Kidney (tissue), 14 donors: ENCODE data around the gene CAMTA1. TPM values are rescaled to one million over a fixed set of nuclear protein-coding genes. Genes with fewer than 3 reads are reported as not detected.

Source experiments
- DNase-seq, 5 donors: peaks; one replicate each; pipeline ENCODE4 v3.0.0-alpha.2; 2013 to 2020
- FAIRE-seq: peaks from 2 replicates; lab custom pipeline; 2012; peaks lifted over from hg19 to GRCh38; lab: Jason Lieb, UNC
- H3K27ac ChIP-seq, 2 donors: one replicate each; pipeline ENCODE4 v1.7.0; 2013; ENCODE audit warnings: low read depth in 2 of 2, low read length in 2 of 2, inconsistent platforms in 1 of 2
- H3K27me3 ChIP-seq: one replicate; pipeline ENCODE4 v1.7.1; 2013; ENCODE audit warnings: low read length, inconsistent platforms; ENCODE audit not compliant: control insufficient read depth, insufficient read depth
- H3K36me3 ChIP-seq, 3 donors: one replicate each; pipeline versions ENCODE4 v1.7.0 to v1.7.1; 2013; ENCODE audit warnings: low read length in 3 of 3, control low read depth in 1 of 3, inconsistent platforms in 1 of 3; ENCODE audit not compliant: insufficient read depth in 3 of 3, control insufficient read depth in 2 of 3
- H3K4me1 ChIP-seq, 3 donors: one replicate each; pipeline versions ENCODE4 v1.7.0 to v1.7.1; 2013; ENCODE audit warnings: low read length in 3 of 3, inconsistent platforms in 1 of 3, low read depth in 1 of 3; ENCODE audit not compliant: control insufficient read depth in 2 of 3, insufficient read depth in 2 of 3
- H3K4me3 ChIP-seq, 3 donors: one replicate each; pipeline versions ENCODE4 v1.7.0 to v1.8.1; 2013; ENCODE audit warnings: low read length in 3 of 3, control low read depth in 1 of 3, inconsistent platforms in 1 of 3
- H3K9ac ChIP-seq, 3 donors: one replicate each; pipeline versions ENCODE4 v1.7.0 to v1.7.1; 2013; ENCODE audit warnings: low read length in 3 of 3, control low read depth in 1 of 3, inconsistent platforms in 1 of 3
- H3K9me3 ChIP-seq, 3 donors: one replicate each; pipeline versions ENCODE4 v1.7.0 to v1.7.1; 2013; ENCODE audit warnings: low read length in 3 of 3, control low read depth in 1 of 3, inconsistent platforms in 1 of 3; ENCODE audit not compliant: control insufficient read depth in 2 of 3, insufficient read depth in 1 of 3
- CTCF ChIP-seq: IDR thresholded peaks from 3 replicates; pipeline ENCODE4 v1.5.1; 2012; ENCODE audit warnings: mild to moderate bottlenecking, moderate library complexity, borderline replicate concordance; ENCODE audit not compliant: insufficient read depth; ENCODE audit errors: extremely low read depth
- intact Hi-C: fragments of 100-400 bp; cut with DNase I; formaldehyde crosslinking; loops from one replicate; pipeline ENCODE4 v1.11.1; 2022
- polyA plus RNA-seq: library from polyadenylated mRNA; stranded (reverse); fragments of 350-450 nt; fragmentation: Illumina TruSeq; extraction: RNeasy Lipid Tissue Mini Kit (QIAGEN cat#74804); gene quantifications from one replicate; pipeline ENCODE4 v1.2.3, GENCODE V29; 2014; ENCODE audit warnings: low read depth, low replicate concordance; ENCODE audit not compliant: insufficient read depth
- total RNA-seq: library from RNA; stranded (reverse); fragmentation: NEBNext Ultra II Directional; extraction: Animal tissue kit (Norgen Biotek cat#: 25700); gene quantifications from one replicate; pipeline ENCODE4 v1.2.1, GENCODE V29; 2021
- donor health status: control.
- donor health status: control.
- donor health status: control.
- donor health status: control.
- donor health status: control.
- donor health status: DM: yes; HTN: yes; CAD: no.
- donor health status: Normal renal cell carcinoma (clear cell type).

The CAMTA1 gene
- total and polyA plus RNA-seq, 2 donors from 2014 or later: 79.0 to 170 TPM

DNA sequence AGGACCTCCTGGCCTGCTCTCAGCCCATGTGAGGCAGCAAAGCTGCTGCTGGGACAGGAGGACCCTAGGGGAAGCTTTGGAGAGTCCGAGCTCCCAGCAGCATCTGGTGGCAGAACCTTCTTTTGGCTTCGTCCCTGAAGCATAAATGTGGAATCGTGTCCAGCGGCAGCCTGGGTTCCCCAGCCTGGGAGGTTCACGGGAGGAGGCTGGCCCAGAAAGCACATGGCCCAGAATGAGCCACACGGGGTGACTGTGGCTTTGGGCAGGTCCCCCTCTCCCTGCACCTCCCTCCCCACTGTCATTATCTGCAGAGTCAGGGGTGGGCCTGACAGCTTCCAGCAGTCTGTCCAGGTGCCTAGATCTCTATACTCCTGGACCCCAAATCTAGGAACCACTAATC, 667.8 kb downstream of the CAMTA1 start:
- no peak for DNase-seq
- H3K27me3 ChIP-seq: no peaks in the 10 kb centered on the region
- no peaks in the 10 kb centered on the region for H3K36me3 ChIP-seq
- H3K9me3 ChIP-seq: no peaks in the 10 kb centered on the region
- peaks cover 0 to 18% (median 6%) of the 10 kb centered on the region in 3 donors for H3K4me1 ChIP-seq
- no peak overlapping the region for H3K27ac ChIP-seq
- no peak for FAIRE-seq
- intact Hi-C loops: no loop called here
- TF ChIP-seq CTCF: no peak
- H3K4me3 ChIP-seq: no peak overlapping the region
- no peak overlapping the region for H3K9ac ChIP-seq

DNA sequence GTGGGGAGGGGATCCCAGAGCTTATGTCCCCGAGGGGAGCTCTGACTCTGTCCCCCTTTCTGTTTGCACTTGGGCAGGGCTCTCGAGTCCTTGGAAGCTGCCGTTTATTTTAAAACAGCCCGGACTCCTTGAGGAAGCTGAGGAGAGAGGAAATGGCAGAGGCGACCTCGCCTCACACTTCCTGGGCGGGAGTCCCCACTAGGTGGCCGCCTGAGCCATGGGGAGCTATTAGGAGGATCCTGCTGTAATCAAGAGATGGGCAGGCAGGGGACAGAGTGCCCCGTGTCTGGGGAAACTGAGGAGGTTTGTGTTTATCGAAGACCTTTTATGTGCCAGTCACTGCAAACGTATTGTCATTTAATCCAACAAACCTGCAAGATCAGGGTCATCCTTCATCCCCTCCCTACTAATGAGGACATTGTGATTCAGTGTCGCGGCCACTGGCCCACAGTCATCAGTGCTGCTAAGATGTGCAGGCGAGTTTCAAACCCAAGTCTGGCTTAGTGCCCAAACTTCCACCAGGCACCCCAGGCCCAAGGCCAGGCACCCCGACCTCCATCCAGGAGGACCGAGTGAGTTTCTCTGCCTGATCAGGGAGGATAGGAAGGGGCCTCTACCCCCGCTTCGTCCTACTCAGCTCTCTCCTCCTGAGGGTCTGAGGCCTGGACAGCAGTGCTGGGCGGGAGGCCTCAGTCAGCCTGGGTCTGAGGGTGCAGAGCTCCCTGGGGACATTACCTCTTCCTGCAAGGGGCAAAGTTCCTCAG, 669.0 kb downstream of the CAMTA1 start:
- Histone ChIP-seq H3K9me3 (no peaks in the 10 kb centered on the region), H3K4me1 (peaks cover 0 to 18% (median 6%) of the 10 kb centered on the region in 3 donors), H3K36me3 (no peaks in the 10 kb centered on the region), H3K27ac (no peak overlapping the region), H3K9ac (no peak overlapping the region), H3K4me3 (no peak overlapping the region), H3K27me3 (no peaks in the 10 kb centered on the region)
- TF ChIP-seq CTCF: peak; percentile 29
- intact Hi-C loops: no loop called here
- DNase-seq (peak in 2 of 5 donors; percentile 52 to 69), FAIRE-seq (no peak)

GRCh38 chr1:7454895-7455784, 669.9 kb downstream of the CAMTA1 start:
- H3K27ac ChIP-seq: peak overlapping the region; percentile 39 to 55
- intact Hi-C loops: no loop called here
- H3K4me1 ChIP-seq: peaks cover 0 to 18% (median 6%) of the 10 kb centered on the region in 3 donors
- peak overlapping the region in 1 of 3 donors; percentile 34 for H3K9ac ChIP-seq
- H3K36me3 ChIP-seq: no peaks in the 10 kb centered on the region
- no peaks in the 10 kb centered on the region for H3K27me3 ChIP-seq
- peak in 3 of 5 donors; percentile 48 to 79 (median 58) for DNase-seq
- H3K9me3 ChIP-seq: no peaks in the 10 kb centered on the region
- no peak overlapping the region for H3K4me3 ChIP-seq
- no peak for TF ChIP-seq CTCF
- no peak for FAIRE-seq
